H9 (cell line): Measurements from ENCODE around the gene ARHGEF17. TPM values are rescaled to one million over a fixed set of nuclear protein-coding genes. Genes with fewer than 3 reads are reported as not detected.

ENCODE experiments used
- DNase-seq: peaks from one replicate; pipeline ENCODE4 v3.0.0-alpha.2; 2017
- H2AFZ ChIP-seq: one replicate; pipeline ENCODE4 v1.6.1; 2013; ENCODE audit warnings: mild to moderate bottlenecking, low read length, control low read depth, moderate library complexity
- H2AK5ac ChIP-seq: 2 replicates; pipeline ENCODE4 v1.6.1; 2013; ENCODE audit warnings: low read length, control low read depth, mixed read lengths; ENCODE audit not compliant: insufficient read length
- H2BK120ac ChIP-seq: one replicate; pipeline ENCODE4 v1.6.1; 2013; ENCODE audit warnings: low read depth, mild to moderate bottlenecking, low read length, control low read depth, inconsistent platforms; ENCODE audit not compliant: poor library complexity, severe bottlenecking
- H2BK12ac ChIP-seq: 2 replicates; pipeline ENCODE4 v1.6.1; 2013; ENCODE audit warnings: low read length, control low read depth, mixed read lengths, low read depth; ENCODE audit not compliant: insufficient read length
- H2BK15ac ChIP-seq: 2 replicates; pipeline ENCODE4 v1.6.1; 2013; ENCODE audit warnings: low read depth, low read length, control low read depth
- H2BK20ac ChIP-seq: one replicate; pipeline ENCODE4 v1.6.1; 2013; ENCODE audit warnings: low read depth, mild to moderate bottlenecking, low read length, control low read depth, inconsistent platforms; ENCODE audit not compliant: poor library complexity, severe bottlenecking
- H2BK5ac ChIP-seq: 2 replicates; pipeline ENCODE4 v1.6.1; 2013; ENCODE audit warnings: low read length, control low read depth, mixed read lengths; ENCODE audit not compliant: insufficient read length
- H3K14ac ChIP-seq: 2 replicates; pipeline ENCODE4 v1.6.1; 2013; ENCODE audit warnings: low read length, control low read depth; ENCODE audit not compliant: insufficient read depth
- H3K18ac ChIP-seq: 2 replicates; pipeline ENCODE4 v1.6.1; 2013; ENCODE audit warnings: low read depth, mild to moderate bottlenecking, mixed read lengths, low read length, control low read depth; ENCODE audit not compliant: insufficient read length
- H3K23ac ChIP-seq: 2 replicates; pipeline ENCODE4 v1.6.1; 2013; ENCODE audit warnings: low read length, control low read depth, mixed read lengths, low read depth; ENCODE audit not compliant: insufficient read length
- H3K23me2 ChIP-seq: 2 replicates; pipeline ENCODE4 v1.6.1; 2013; ENCODE audit warnings: low read depth, mild to moderate bottlenecking, mixed read lengths, low read length, control low read depth; ENCODE audit not compliant: insufficient read length, poor library complexity, severe bottlenecking
- H3K27ac ChIP-seq: 2 replicates; pipeline ENCODE4 v1.5.1; 2013; ENCODE audit warnings: low read length, control low read depth, mixed read lengths, low read depth; ENCODE audit not compliant: insufficient read length
- H3K27me3 ChIP-seq: 2 replicates; pipeline ENCODE4 v1.6.1; 2013; ENCODE audit warnings: low read length, control low read depth, inconsistent platforms; ENCODE audit not compliant: insufficient read depth
- H3K4ac ChIP-seq: 2 replicates; pipeline ENCODE4 v1.6.1; 2013; ENCODE audit warnings: low read depth, mild to moderate bottlenecking, control low read depth, inconsistent platforms, low read length, moderate library complexity
- H3K4me1 ChIP-seq: 2 replicates; pipeline ENCODE4 v1.6.1; 2013; ENCODE audit warnings: low read length, control low read depth, inconsistent platforms; ENCODE audit not compliant: insufficient read depth
- H3K4me2 ChIP-seq: 2 replicates; pipeline ENCODE4 v1.6.1; 2013; ENCODE audit warnings: low read length, control low read depth, mixed read lengths; ENCODE audit not compliant: insufficient read length, insufficient read depth
- H3K56ac ChIP-seq: 2 replicates; pipeline ENCODE4 v1.6.1; 2013; ENCODE audit warnings: low read depth, mild to moderate bottlenecking, mixed read lengths, low read length, control low read depth; ENCODE audit not compliant: insufficient read length
- H3K79me1 ChIP-seq: 2 replicates; pipeline ENCODE4 v1.6.1; 2013; ENCODE audit warnings: low read depth, mild to moderate bottlenecking, moderate library complexity, low read length, control low read depth, inconsistent platforms; ENCODE audit not compliant: insufficient read depth, poor library complexity, severe bottlenecking
- H3K79me2 ChIP-seq: 2 replicates; pipeline ENCODE4 v1.6.1; 2013; ENCODE audit warnings: low read length, control low read depth, inconsistent platforms; ENCODE audit not compliant: insufficient read depth
- H3K9ac ChIP-seq: 2 replicates; pipeline ENCODE4 v1.6.1; 2013; ENCODE audit warnings: low read length, control low read depth, mixed read lengths; ENCODE audit not compliant: insufficient read length; ENCODE audit errors: extremely low read depth
- H3K9me3 ChIP-seq: one replicate; pipeline ENCODE4 v1.6.1; 2013; ENCODE audit warnings: low read depth, low read length, inconsistent platforms; ENCODE audit not compliant: control insufficient read depth
- H3T11ph ChIP-seq: one replicate; pipeline ENCODE4 v1.6.1; 2013; ENCODE audit warnings: mild to moderate bottlenecking, low read length, control low read depth, inconsistent platforms
- H4K20me1 ChIP-seq: one replicate; pipeline ENCODE4 v1.6.1; 2013; ENCODE audit not compliant: control insufficient read depth, insufficient read length, insufficient read depth
- H4K5ac ChIP-seq: 2 replicates; pipeline ENCODE4 v1.6.1; 2013; ENCODE audit warnings: low read depth, mild to moderate bottlenecking, mixed read lengths, low read length, control low read depth; ENCODE audit not compliant: insufficient read length
- H4K8ac ChIP-seq: replicated peaks from 2 replicates; pipeline ENCODE4 v1.6.1; 2013; ENCODE audit warnings: low read length, control low read depth, mixed read lengths, low read depth; ENCODE audit not compliant: insufficient read length
- H4K91ac ChIP-seq: 2 replicates; pipeline ENCODE4 v1.6.1; 2013; ENCODE audit warnings: low read depth, mild to moderate bottlenecking, moderate library complexity, mixed read lengths, low read length, control low read depth; ENCODE audit not compliant: insufficient read length
- H3K27ac Mint-ChIP-seq, 3 experiments: 2 replicates in 2 of 3; 3 replicates in 1 of 3; pipeline ENCODE4 v1.8.0; 2020 to 2021; ENCODE audit warnings: mixed read lengths in 3 of 3, mild to moderate bottlenecking in 1 of 3, moderate library complexity in 1 of 3
- H3K27me3 Mint-ChIP-seq: 2 replicates; pipeline ENCODE4 v1.8.0; 2021; ENCODE audit warnings: low read depth, mild to moderate bottlenecking, moderate library complexity, mixed read lengths
- H3K36me3 Mint-ChIP-seq, 3 experiments: 2 replicates in 2 of 3; 3 replicates in 1 of 3; pipeline ENCODE4 v1.8.0; 2020 to 2021; ENCODE audit warnings: low read depth in 3 of 3, mixed read lengths in 3 of 3; ENCODE audit not compliant: insufficient read depth in 1 of 3
- H3K4me1 Mint-ChIP-seq, 2 experiments: 2 replicates each; pipeline ENCODE4 v1.8.0; 2020; ENCODE audit warnings: mixed read lengths in 2 of 2
- H3K4me3 Mint-ChIP-seq, 2 experiments: 2 replicates in 1 of 2; 3 replicates in 1 of 2; pipeline ENCODE4 v1.8.0; 2020 to 2021; ENCODE audit warnings: mild to moderate bottlenecking in 2 of 2, mixed read lengths in 2 of 2, moderate library complexity in 1 of 2
- H3K9me3 Mint-ChIP-seq, 2 experiments: 2 replicates in 1 of 2; 3 replicates in 1 of 2; pipeline ENCODE4 v1.8.0; 2020; ENCODE audit warnings: mild to moderate bottlenecking in 2 of 2, mixed read lengths in 2 of 2, moderate library complexity in 1 of 2
- CTCF ChIP-seq: fragments of 200-600 bp; sonication (generic); conservative IDR thresholded peaks from 3 replicates; pipeline ENCODE4 v1.8.0; 2021; ENCODE audit warnings: antibody characterized with exemption, mild to moderate bottlenecking
- WGBS: extraction: QIAGEN DNeasy Blood & Tissue Kit; methylation state at CpG from one replicate; pipeline ENCODE4 v1.1.7; 2013; ENCODE audit warnings: missing lambda C conversion rate, low lambda C conversion rate, mixed read lengths; ENCODE audit not compliant: insufficient read length; ENCODE audit errors: extremely low coverage; 5-methylcytosine and 5-hydroxymethylcytosine counted together
- total RNA-seq: library from RNA; stranded (reverse); gene quantifications from 2 replicates; pipeline ENCODE4 v1.2.1, GENCODE V29; 2021

The ARHGEF17 gene
- total RNA-seq, 1 experiment from 2014 or later: 7.4 TPM

GRCh38 chr11:73365352-73366264 is 57.5 kb downstream of the ARHGEF17 start:
- no peaks in the 10 kb centered on the region for H3K79me1 ChIP-seq
- H3K27ac Mint-ChIP-seq: no peak overlapping the region
- no peak overlapping the region for H4K5ac ChIP-seq
- H3K9ac ChIP-seq: no peak overlapping the region
- no peak overlapping the region for H2AK5ac ChIP-seq
- no peak overlapping the region for H3K4me2 ChIP-seq
- H3K9me3 ChIP-seq: no peaks in the 10 kb centered on the region
- no peaks in the 10 kb centered on the region for H3K4me1 ChIP-seq
- no peak overlapping the region for H2BK120ac ChIP-seq
- H3K23me2 ChIP-seq: peaks cover 2% of the 10 kb centered on the region
- no peak overlapping the region for H3K56ac ChIP-seq
- DNase-seq: no peak
- H3K9me3 Mint-ChIP-seq: no peaks in the 10 kb centered on the region
- no peak overlapping the region for H2BK12ac ChIP-seq
- no peak overlapping the region for H3K4me3 Mint-ChIP-seq
- H2BK15ac ChIP-seq: no peak overlapping the region
- peaks cover 4 to 17% (median 4%) of the 10 kb centered on the region in 3 experiments; a peak in 4 of 7 replicates for H3K36me3 Mint-ChIP-seq
- peaks cover 3 to 9% of the 10 kb centered on the region in 2 experiments; a peak in 3 of 4 replicates for H3K4me1 Mint-ChIP-seq
- no peak overlapping the region for H3K27ac ChIP-seq
- H2AFZ ChIP-seq: no peak overlapping the region
- no peak overlapping the region for H2BK5ac ChIP-seq
- no peaks in the 10 kb centered on the region for H3K79me2 ChIP-seq
- no peak overlapping the region for H2BK20ac ChIP-seq
- no CpG with 5 or more reads among the region's 24 CpGs for WGBS
- H4K91ac ChIP-seq: no peak overlapping the region
- H3K27me3 ChIP-seq: no peaks in the 10 kb centered on the region
- no peak overlapping the region for H3T11ph ChIP-seq
- H4K20me1 ChIP-seq: no peaks in the 10 kb centered on the region
- H3K18ac ChIP-seq: no peak overlapping the region
- H3K27me3 Mint-ChIP-seq: peaks cover 7% of the 10 kb centered on the region
- H3K23ac ChIP-seq: no peak overlapping the region
- TF ChIP-seq CTCF: no peak
- H4K8ac ChIP-seq: no peak overlapping the region
- no peak overlapping the region for H3K4ac ChIP-seq
- no peak overlapping the region for H3K14ac ChIP-seq
